Type B pancreatic cell (in vitro differentiated cells): ENCODE measurements around the gene STAT3. TPM values are rescaled to one million over a fixed set of nuclear protein-coding genes. Genes with fewer than 3 reads are reported as not detected.

ENCODE experiments used
- DNase-seq: peaks from one replicate; pipeline ENCODE4 v3.0.0; 2021; ENCODE audit warnings: mixed read lengths; ENCODE audit not compliant: unreplicated experiment; ENCODE audit errors: extremely low spot score
- H3K27ac Mint-ChIP-seq: 2 replicates; pipeline ENCODE4 v1.8.0; 2021; ENCODE audit warnings: mild to moderate bottlenecking, mixed read lengths
- H3K27me3 Mint-ChIP-seq: 2 replicates; pipeline ENCODE4 v1.8.0; 2021; ENCODE audit warnings: mixed read lengths
- H3K36me3 Mint-ChIP-seq: 2 replicates; pipeline ENCODE4 v1.8.0; 2021; ENCODE audit warnings: mixed read lengths
- H3K4me1 Mint-ChIP-seq: one replicate; pipeline ENCODE4 v1.8.0; 2021; ENCODE audit warnings: mixed read lengths; ENCODE audit not compliant: unreplicated experiment
- H3K4me3 Mint-ChIP-seq: 2 replicates; pipeline ENCODE4 v1.8.0; 2021; ENCODE audit warnings: mild to moderate bottlenecking, mixed read lengths
- H3K9me3 Mint-ChIP-seq: 2 replicates; pipeline ENCODE4 v1.8.0; 2021; ENCODE audit warnings: mixed read lengths
- total RNA-seq: library from RNA; stranded (reverse); gene quantifications from 2 replicates; pipeline ENCODE4 v1.2.1, GENCODE V29; 2021; ENCODE audit warnings: low replicate concordance
- TF ChIP-seq, protein P1 (sequence below): fragments of 200-600 bp; sonication (generic); conservative IDR thresholded peaks from 2 replicates; pipeline ENCODE4 v1.5.0; 2021; ENCODE audit warnings: antibody characterized with exemption, mild to moderate bottlenecking

STAT3 gene
- total RNA-seq, 1 donor from 2014 or later: 64.9 TPM

DNA sequence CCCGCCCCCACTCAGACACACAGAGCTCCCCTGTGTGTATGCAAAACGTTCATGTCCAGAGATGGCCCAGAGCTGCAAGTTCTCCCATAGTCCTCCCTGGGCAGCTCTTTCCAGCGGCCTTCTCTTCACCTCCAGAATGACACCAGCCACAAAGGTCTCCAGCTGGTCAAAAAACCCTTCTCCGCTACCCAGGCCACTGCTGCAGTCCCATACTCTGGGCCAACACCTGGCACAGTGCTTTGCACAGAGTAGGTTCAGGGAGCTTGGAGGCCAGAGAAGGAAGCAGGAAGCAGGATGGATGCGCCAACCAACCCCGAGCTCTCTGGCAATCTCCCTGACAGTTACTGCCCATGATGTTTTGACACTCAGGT, 110.9 kb downstream of the STAT3 start:
- H3K4me3 Mint-ChIP-seq: peak overlapping the region; percentile 81
- H3K4me1 Mint-ChIP-seq: peaks cover 34% of the 10 kb centered on the region
- no peak for DNase-seq
- no peaks in the 10 kb centered on the region for H3K9me3 Mint-ChIP-seq
- peak overlapping the region; percentile 80 for H3K27ac Mint-ChIP-seq
- TF ChIP-seq, protein P1, sequence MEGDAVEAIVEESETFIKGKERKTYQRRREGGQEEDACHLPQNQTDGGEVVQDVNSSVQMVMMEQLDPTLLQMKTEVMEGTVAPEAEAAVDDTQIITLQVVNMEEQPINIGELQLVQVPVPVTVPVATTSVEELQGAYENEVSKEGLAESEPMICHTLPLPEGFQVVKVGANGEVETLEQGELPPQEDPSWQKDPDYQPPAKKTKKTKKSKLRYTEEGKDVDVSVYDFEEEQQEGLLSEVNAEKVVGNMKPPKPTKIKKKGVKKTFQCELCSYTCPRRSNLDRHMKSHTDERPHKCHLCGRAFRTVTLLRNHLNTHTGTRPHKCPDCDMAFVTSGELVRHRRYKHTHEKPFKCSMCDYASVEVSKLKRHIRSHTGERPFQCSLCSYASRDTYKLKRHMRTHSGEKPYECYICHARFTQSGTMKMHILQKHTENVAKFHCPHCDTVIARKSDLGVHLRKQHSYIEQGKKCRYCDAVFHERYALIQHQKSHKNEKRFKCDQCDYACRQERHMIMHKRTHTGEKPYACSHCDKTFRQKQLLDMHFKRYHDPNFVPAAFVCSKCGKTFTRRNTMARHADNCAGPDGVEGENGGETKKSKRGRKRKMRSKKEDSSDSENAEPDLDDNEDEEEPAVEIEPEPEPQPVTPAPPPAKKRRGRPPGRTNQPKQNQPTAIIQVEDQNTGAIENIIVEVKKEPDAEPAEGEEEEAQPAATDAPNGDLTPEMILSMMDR: no peak
- no peaks in the 10 kb centered on the region for H3K27me3 Mint-ChIP-seq
- H3K36me3 Mint-ChIP-seq: no peaks in the 10 kb centered on the region

DNA sequence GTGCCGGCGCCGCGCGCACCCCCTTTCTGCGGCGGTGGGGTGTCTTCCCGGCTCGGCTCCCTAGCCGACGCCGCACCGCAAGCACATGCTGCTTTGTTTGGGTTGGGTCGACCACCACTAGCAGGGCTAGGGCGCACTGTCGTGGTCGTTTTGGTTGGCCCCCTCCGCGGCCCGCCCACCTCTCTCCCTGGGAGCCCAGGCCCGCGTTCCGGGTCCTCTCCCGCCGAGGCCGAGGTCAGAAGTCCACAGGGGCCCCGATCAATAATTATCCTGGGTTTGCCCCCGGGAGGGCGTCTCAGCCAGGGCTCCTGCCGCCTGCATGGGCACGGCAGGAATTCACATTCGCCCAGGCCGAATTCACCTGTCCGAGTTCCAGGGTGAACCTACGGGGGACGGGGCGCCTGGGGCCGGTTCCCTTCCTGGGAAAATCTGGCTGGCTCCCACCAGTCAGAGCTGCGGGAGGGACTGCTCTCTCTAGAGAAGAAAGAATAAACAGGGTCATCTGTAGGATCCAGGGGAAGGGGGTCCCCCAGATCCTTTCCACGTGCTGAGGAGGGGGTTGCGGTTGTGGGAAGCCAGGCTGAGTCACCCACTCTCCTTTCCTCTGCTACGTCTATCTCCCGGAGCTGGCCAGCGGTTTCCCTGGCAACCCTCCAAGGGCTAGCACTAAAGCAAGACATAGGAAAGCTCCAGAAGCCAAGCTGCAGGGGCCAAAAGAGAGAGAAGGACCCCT, 111.5 kb downstream of the STAT3 start:
- Mint-ChIP-seq H3K36me3 (no peaks in the 10 kb centered on the region), H3K27ac (peak overlapping the region; percentile 80), H3K4me3 (peak overlapping the region; percentile 81), H3K9me3 (no peaks in the 10 kb centered on the region), H3K4me1 (peaks cover 38% of the 10 kb centered on the region), H3K27me3 (no peaks in the 10 kb centered on the region)
- TF ChIP-seq, protein P1: no peak
- peak; percentile 72 for DNase-seq

DNA sequence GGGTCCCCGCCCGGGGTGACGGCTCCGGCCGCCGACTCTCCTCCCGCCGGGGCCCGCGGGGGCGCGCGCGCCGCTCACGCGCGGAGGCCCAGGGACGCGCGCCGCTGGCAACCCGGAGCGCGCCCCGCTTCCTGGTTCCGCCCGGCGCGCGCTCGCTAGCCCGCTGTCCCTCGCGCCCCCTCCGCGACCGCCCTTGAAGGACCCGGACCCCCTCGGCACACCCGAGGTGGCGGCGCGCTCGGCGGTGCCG, 112.0 kb downstream of the STAT3 start, which contains the start of gene STAT5B:
Gene STAT5B, minus strand, starts transcription at position 33 of the 250 bp plus-strand sequence. CDS start 44,264 bp downstream, outside the sequence.
- Mint-ChIP-seq H3K27me3 (no peaks in the 10 kb centered on the region), H3K4me1 (peaks cover 36% of the 10 kb centered on the region), H3K9me3 (no peaks in the 10 kb centered on the region), H3K36me3 (no peaks in the 10 kb centered on the region), H3K27ac (peak within 1 kb of the TSS; percentile 84), H3K4me3 (peak within 1 kb of the TSS; percentile 94)
- TF ChIP-seq, protein P1: no peak
- DNase-seq: no peak

DNA sequence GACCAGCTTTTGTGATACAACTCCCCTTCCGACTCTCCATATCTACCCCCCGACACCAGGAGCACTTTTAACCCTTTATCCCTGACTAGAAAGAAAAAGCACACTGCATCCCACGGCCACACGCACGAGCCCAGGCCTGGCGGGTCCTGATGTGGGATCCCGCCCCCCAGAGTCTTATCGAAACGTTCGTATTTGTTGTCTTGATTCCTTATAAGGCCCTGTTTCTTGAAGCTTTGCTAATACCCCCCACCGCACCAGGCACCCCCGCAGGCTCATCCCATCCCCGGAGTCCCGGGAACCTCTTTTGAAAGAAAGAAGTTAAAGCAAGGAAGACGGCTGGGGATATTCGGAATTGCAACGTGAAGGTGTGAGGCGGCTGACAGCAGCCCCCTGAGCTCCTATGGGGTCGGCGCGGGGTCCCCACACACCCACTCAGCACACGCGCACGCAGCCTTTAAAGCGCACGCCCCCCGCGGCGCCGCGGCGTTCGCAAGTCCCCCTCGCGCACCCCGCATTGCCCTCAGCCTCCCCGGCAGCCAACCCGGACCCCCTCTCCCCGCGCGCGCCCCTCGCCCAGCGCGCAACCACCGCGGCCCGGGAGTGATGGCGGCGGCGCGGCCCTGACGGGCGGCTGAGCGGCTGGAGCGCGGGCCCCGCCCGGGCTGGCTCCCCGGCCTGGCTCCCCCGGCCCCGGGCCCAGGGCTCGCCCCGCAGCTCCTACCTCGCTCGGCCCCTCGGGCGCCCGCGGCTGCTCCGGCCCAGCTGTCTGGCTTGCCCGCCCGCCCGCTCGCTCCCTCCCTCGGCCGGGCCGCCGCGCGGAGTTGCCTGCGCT, 112.5 kb downstream of the STAT3 start:
- no peaks in the 10 kb centered on the region for H3K9me3 Mint-ChIP-seq
- no peaks in the 10 kb centered on the region for H3K36me3 Mint-ChIP-seq
- H3K27me3 Mint-ChIP-seq: no peaks in the 10 kb centered on the region
- DNase-seq: peak; percentile 79
- TF ChIP-seq, protein P1: no peak
- H3K4me3 Mint-ChIP-seq: peak overlapping the region; percentile 94
- peaks cover 36% of the 10 kb centered on the region for H3K4me1 Mint-ChIP-seq
- peak overlapping the region; percentile 84 for H3K27ac Mint-ChIP-seq

DNA sequence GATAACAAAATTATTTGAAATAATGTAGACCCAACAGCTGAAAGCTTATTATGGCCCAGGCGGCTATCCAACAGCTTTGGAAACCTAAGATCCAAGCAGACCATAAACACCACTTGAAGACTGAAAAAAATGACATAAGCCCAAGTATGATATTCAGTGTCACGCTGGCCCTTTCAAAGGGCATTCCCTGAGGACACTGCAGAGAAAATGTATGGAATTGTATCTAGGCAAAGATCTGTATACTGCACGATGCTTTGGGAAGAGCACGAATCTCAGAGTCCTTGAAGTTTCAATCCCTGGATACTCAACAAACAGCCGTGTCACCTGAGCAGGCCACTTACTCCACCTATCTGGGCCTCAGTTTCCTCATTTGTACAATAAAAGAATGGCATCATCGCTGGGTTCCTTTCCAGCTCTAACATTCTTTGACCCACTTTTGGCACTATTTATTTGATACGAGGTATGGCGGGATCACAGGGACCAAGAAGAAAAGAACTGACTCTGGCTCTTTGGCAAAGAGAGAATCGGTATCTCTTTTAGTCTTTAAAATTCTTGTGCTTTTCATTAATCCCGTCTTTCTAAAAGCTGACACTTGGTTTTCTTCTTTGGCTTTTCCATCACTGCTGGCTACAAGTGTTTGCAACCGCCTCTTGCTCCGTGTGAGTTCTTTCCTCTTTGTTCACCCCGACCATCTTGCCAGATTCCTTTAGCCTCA, 113.3 kb downstream of the STAT3 start:
- Mint-ChIP-seq H3K9me3 (no peaks in the 10 kb centered on the region), H3K36me3 (no peaks in the 10 kb centered on the region), H3K27ac (peak overlapping the region; percentile 84), H3K27me3 (no peaks in the 10 kb centered on the region), H3K4me3 (peak overlapping the region; percentile 94), H3K4me1 (peaks cover 36% of the 10 kb centered on the region)
- TF ChIP-seq, protein P1: no peak
- DNase-seq: no peak
